Measurements from ENCODE around the gene ATP23.

DNA sequence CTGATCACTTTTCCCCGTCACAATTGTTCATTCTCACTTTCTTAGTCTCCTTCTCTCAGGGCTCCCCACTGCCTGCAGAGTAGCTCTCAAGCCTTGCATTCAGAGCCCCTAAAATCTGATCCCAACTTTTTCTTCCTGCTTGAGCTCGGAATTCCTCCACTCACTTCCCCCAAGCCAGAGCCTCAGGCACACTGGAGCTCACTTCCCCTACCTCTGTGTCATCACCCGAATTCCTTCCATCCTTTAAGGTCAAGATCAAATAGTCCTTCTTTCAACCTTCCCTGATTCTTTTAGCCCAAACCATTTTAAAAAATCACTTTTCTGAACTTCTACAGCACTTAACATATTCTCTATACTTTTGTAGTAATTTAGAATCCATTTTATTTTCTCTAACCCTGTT, 34.1 kb upstream of the ATP23 start:
- TF ChIP-seq, protein P1, sequence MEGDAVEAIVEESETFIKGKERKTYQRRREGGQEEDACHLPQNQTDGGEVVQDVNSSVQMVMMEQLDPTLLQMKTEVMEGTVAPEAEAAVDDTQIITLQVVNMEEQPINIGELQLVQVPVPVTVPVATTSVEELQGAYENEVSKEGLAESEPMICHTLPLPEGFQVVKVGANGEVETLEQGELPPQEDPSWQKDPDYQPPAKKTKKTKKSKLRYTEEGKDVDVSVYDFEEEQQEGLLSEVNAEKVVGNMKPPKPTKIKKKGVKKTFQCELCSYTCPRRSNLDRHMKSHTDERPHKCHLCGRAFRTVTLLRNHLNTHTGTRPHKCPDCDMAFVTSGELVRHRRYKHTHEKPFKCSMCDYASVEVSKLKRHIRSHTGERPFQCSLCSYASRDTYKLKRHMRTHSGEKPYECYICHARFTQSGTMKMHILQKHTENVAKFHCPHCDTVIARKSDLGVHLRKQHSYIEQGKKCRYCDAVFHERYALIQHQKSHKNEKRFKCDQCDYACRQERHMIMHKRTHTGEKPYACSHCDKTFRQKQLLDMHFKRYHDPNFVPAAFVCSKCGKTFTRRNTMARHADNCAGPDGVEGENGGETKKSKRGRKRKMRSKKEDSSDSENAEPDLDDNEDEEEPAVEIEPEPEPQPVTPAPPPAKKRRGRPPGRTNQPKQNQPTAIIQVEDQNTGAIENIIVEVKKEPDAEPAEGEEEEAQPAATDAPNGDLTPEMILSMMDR (IDR thresholded peaks at IDR 0.05), result no peak
- no peak for TF ChIP-seq POLR2A (IDR thresholded peaks at IDR 0.05)

All from right lobe of liver (tissue), 4 donors.